NCI-H1417 (cell line): Measurements from ENCODE around the gene SLC17A1.

Source experiments
- DNase-seq, 3 experiments: peaks; one replicate each; lab custom pipeline; 2025; lab: John Stamatoyannopoulos, UW

The SLC17A1 gene

DNA sequence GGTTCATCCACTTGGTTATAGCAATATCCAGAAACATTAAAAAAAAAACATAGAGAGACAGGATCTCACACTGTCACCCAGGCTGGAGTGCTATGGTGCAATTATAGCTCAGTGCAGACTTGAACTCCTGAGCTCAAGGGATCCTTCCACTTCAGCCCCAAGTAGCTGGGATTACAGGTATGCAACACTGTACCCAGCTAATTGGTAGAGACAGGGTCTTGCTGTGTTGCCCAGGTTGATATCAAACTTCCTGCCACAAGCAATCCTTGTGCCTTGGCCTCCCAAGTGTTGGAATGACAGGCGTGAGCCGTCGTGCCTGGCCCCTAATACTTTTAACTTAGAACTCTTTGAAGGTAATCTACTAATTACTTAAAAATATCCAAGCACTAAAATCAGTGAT lies 818 bp upstream of the SLC17A1 start:
- DNase-seq = no peak

- no peak for DNase-seq
Measured at GRCh38 chr6:25832307-25832662, 433 bp upstream of the SLC17A1 start.

DNA sequence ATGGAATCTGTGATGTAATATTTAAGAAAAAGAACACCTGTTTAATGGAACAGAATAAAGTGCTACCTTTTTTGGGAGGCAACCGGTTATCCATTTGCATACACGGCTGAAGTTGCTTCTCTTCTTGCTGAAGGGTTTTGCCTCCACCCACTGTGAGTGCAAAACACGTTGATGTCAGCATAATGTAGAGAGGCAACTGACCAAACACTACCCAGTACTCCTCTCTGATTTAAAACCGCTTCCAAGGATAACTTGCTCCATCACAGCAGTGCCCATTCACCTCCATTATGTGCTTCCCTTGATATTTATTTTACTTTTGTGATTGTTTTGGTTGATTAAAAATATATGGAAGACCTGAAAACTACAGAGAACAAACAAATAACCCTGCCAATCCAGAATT lies 1.4 kb downstream of the SLC17A1 start:
- DNase-seq = no peak

DNA sequence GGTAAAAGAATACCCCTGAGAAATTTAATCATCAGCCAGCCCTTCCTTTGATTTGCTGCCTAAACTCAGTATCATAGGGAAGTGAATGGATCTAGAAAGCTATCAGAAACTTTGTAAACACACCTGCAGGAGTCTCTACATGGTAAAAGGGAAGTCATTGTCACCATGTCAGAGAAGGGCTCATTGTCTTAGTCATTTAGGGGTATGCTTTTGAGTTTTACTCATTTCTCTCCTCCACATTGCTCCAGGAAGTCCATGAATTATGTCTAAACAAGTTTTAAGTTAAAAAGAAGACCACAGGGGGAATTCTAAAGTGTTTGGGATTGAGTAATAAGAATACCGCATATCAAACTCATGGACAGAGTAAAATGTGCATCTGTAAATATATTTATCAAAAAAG lies 2.5 kb downstream of the SLC17A1 start:
- no peak for DNase-seq

- DNase-seq = no peak
Measured at GRCh38 chr6:25821341-25821740, 10.5 kb downstream of the SLC17A1 start.

DNA sequence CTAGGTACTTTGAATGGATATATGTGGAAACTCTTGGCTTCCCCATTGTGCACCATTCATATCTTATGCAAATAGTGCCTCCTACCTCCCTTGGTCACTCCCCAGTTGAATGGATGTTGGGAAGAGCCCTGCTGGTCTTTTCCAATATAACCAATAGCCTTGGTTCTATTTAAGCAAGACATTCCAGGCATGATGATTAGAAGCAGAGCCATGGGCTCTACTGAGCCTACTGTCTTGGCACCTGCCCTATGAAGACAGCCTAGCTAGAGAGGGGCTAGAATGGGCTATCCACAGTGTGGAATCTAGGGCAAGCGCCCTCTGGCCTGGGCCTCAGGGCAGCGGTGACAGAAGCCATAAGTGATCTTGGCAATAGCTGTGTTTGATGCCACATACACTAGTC lies 15.6 kb downstream of the SLC17A1 start:
- DNase-seq = no peak

- no peak for DNase-seq
Measured at GRCh38 chr6:25815194-25815593, 16.7 kb downstream of the SLC17A1 start.

GRCh38 chr6:25804804-25805203 lies 27.0 kb downstream of the SLC17A1 start:
- no peak for DNase-seq

DNA sequence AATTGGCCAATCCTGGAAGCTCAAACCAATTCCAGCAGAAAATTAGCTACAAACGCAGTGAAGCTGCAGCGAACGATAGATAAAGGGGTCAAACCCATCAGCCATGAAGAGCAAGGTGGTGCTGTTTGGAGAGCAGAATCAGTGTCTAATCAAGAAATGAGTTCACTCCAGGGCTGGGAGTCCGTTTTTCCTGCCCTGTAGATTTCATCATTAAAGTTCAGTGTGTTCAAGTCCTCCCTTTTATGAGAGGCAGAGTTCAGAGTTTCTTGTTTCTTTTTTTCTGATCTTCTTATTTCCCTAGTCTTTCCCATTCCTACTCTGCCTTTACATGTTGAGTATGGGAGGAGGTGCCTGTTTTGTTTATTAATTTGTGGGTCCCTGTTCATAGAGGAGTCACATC lies 30.4 kb downstream of the SLC17A1 start:
- DNase-seq = no peak

- DNase-seq = peak in 1 of 3 experiments; percentile 15
Measured at GRCh38 chr6:25794784-25795183, 37.1 kb downstream of the SLC17A1 start.

DNA sequence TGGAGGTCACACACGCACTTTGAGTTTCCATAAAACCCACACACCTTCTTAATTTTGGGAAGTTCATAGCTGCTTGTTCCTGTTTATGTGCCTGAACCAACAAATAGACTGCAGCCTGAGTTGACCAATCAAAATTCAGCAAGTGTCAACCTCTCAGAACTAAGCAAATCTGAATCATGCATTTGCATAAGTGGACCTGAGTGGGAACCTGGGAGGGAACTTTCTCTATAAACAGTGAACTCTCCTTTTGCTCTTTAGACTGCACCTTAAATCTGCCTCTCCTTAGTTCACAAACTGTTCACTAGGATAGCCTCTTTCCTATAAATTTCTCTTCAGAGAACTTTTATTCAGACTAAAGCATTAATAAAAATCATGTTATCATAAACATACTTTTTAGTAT lies 37.9 kb downstream of the SLC17A1 start:
- DNase-seq = no peak

DNA sequence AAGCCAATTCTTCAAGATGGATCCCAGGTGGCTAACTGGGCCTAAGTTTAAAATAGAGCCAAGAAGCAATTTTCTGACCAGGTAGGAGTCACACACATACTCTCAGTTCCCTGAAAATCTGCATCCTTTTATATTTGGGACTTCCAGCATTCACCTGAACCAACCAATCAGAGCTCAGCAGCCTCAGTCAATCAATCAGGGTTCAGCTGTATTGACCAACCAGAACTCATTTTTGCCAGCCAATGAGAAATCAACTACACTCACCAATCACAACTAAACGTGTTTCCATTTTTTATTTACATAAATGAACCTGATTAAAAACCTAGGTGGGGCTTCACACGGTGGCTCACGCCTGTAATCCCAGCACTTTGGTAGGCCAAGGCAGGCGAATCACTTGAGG lies 39.8 kb downstream of the SLC17A1 start:
- no peak for DNase-seq

DNA sequence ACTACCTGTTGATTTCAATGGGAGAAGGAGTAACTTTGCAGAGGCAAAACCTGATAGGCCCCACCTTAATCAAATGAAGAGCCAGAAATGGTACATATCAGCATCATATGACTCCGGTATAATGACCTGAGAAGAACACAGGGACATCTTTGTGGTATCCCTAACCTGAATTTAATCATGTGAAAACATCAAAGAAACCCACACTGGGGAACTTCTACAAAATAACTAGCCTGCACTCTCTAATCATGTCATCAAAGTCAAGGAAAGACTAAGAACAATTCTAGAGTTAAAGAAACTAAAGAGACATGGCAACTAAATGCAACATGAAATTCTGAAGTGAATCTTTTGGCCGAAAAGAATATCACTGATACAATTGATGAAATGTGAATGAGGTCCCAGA lies 42.4 kb downstream of the SLC17A1 start:
- no peak for DNase-seq

- peak; percentile 6 to 56 (median 12) for DNase-seq
Measured at GRCh38 chr6:25788305-25788922, 43.4 kb downstream of the SLC17A1 start.

DNA sequence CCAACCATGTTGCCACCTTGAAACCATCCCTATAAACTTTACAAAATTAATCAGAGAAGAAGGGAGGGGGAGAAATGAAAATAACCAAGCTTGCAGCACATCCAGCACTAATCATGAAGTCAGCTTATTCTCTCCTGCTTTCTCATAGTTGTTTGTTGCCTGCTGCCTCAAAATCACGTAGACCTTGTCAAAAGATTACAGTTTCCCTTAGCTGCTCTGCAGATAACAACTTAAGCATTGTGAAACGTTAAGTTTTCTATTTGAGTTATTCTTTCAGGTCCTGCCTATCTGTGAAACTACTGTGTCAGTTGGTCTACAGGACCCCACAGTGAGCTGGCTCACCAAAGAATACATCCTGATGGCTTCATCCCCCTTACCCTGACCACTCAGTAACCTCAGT lies 44.4 kb downstream of the SLC17A1 start:
- no peak for DNase-seq

DNA sequence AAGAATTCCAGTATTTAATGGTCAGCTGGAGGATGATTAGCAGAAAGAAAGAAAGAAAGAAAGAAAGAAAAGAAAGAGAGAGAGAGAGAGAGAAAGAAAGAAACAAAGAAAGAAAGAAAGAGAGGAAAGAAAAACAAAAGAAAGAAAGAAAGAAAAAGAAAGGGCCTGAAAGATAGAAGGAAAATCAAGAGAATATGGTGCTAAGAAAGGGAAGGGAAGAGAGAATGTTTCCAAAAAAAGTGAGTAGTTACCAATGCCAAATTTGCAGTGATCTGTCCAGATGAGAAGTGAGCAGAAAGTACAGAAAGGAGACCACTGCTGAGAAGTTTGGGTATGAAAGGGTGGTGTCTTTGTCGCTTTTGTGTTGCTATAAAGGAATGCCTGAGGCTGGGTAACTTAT lies 50.7 kb downstream of the SLC17A1 start:
- DNase-seq = no peak

DNA sequence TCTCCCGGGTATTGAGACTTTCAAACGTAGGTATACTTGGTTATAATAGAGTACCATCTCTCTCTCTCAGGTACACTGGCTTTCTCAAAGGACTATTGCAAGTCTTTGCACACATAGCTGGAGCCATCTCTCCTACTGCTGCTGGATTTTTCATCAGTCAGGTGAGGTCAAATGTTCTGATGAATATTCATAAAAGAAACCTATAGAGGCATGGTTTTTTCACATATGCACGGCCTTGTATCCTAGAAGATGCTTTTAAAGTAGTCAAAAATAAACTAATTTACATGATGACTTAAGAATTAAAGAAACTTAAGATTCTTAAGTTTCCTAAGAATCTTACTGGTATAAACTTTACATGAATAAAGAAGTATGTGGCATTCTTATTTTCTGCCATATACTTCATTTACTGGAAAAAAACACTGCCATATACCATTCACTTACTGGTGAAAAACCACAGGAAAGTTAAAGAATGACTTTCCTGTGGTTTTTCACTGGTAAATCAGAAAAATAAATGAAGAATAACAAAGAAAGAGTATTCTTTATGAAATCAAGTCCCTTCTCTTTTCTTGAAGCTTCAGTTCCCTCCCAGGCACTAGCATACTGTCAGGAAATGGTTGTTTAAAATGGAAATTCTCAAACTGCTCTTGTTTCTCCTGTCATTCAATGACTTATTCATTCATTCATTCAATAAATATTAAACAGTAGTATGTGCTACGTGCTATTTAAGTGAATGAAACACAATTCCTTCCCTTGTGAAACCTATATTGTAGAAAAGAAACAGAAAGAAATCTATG lies 53.8 kb downstream of the SLC17A1 start:
- DNase-seq = no peak

GRCh38 chr6:25777031-25777430 lies 54.8 kb downstream of the SLC17A1 start:
- no peak for DNase-seq

DNA sequence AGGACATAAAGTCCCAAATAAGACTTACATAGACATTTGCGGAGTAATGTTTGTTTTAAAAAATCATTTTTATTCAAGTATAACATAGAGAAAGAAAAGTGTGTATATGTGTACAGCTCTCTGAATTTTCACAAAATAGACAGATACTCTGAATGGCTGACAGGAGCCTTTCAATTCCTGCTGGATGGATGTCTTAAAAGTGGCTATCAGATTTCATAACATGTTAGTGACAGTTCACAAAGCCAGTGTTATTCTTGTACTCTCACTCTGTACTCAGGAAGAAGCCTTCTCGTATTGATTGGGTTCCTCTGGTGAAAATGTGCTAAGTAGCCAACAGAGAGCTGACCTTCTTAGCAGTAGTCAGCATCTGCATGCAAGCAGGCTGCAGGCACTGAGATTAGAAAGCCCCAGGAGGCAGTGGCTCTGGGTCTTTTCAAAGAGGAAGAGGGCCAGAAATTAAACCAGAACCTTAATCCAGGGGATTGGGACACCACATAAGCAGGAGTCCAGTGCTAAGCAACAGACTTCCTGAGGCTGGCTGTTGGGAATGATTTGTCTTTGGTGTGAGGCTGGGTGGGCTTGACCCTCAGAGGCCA lies 57.6 kb downstream of the SLC17A1 start:
- peak in 2 of 3 experiments; percentile 33 to 56 for DNase-seq

- peak in 1 of 3 experiments; percentile 11 for DNase-seq
Measured at GRCh38 chr6:25769983-25770382, 61.9 kb downstream of the SLC17A1 start.

- DNase-seq = no peak
Measured at GRCh38 chr6:25768566-25768965, 63.3 kb downstream of the SLC17A1 start.

DNA sequence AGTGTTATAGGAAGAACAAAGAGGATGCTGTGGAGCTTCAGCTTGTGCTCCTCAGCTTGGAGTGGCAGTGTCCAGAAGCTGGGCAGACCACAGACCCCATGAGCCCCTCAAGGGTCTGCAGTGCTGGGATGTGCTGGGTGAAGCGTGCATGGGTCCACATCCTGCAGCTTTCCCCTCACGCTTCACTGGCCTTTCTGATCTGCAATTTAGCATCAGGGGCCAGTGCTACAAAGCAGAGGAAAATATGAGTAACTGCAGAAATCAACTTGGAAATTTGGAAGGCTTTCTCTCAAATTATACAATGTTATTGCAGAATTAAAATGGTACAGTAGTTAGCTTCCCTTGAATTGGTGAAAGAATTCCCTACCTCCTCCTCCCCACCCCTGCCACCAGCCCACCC lies 67.2 kb downstream of the SLC17A1 start:
- DNase-seq = no peak

DNA sequence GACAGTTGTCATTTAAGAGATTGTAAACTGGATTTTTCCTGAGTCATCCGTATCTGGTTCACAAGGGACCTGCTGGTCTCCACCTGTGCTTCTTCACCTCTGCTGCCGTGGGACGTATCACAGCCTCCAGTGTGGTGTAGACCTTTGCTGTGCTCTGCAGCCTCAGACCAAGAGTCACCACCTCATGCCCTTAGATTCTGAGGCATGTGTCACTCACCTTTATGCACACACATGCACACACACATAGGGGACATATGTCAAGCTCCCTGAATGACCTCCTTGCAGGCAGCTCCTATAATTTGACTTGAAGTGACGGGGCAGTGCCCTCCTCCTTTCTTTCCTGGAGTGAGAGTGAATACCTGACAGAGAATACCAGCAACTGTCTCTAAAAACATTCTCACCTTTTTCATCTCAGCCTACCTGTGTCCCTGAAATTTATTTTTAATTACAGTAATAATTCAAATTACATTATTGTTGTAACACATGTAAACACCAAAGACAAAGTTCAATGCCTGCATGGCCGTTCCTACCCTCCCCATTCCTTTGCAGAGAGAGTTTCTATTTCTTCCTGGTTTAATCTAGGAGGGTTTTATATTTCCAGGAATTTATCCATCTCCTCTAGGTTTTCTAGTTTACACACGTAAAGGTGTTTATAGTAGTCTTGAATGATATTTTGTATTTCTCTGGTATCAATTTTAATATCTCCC lies 73.8 kb downstream of the SLC17A1 start:
- no peak for DNase-seq
